ENCODE data around the gene RFC3. TPM values are rescaled to one million over a fixed set of nuclear protein-coding genes. Genes with fewer than 3 reads are reported as not detected.

RFC3 gene
- total and polyA plus RNA-seq, 9 of the 15 experiments (the other 6 are each of a cell fraction or from before 2014, with no cell fraction given), result 31.3 to 94.0 (median 54.0) TPM

DNA sequence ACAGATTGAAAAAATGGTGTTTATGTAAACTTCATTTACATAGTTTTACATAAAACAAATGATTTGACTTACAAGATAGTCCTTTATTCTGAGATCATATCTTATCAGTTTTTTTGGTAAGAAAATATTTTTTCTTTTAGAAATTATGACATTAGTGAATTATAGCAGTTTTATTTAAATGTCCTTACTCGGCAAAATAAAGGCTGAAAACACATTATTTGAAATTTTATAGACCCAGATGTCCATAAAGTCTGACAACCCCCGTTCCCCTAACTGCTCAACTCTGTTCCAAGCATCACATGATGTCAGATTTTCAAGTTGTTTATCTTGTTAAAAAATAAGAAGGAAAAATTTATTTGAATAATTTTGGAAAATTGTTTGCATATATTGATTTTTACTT lies 46.7 kb upstream of the RFC3 start:
- no peak for DNase-seq (ENCODE audit: extremely low read depth in 1 of 4, low spot score in 3 of 4)
- Histone ChIP-seq H3K79me2 (ENCODE audit: control insufficient read depth, insufficient read depth, low read length) (no peaks in the 10 kb centered on the region), H3K36me3 (ENCODE audit: control insufficient read depth, insufficient read depth, low read length) (no peaks in the 10 kb centered on the region), H4K20me1 (replicated peaks; ENCODE audit: control insufficient read depth, insufficient read depth, low read length) (no peaks in the 10 kb centered on the region), H2AFZ (ENCODE audit: low read depth, low read length) (no peak overlapping the region), H3K9me3 (replicated peaks; ENCODE audit: control insufficient read depth, insufficient read depth, low read depth, low read length) (no peaks in the 10 kb centered on the region), H3K27ac (ENCODE audit: extremely low read depth, low read depth, low read length) (no peak overlapping the region), H3K9ac (ENCODE audit: insufficient read depth in 1 of 2, low read depth in 2 of 2, low read length in 2 of 2) (no peak overlapping the region), H3K4me2 (ENCODE audit: insufficient read depth, low read length) (no peak overlapping the region), H3K27me3 (ENCODE audit: control insufficient read depth in 2 of 2, insufficient read depth in 2 of 2, low read length in 2 of 2) (no peaks in the 10 kb centered on the region; a peak in 1 of 5 replicates), H3K4me1 (replicated peaks in 1 of 2; ENCODE audit: control insufficient read depth in 2 of 2, insufficient read depth in 2 of 2, low read length in 2 of 2) (no peaks in the 10 kb centered on the region), H3K9me1 (ENCODE audit: control insufficient read depth, insufficient read depth, low read length) (no peaks in the 10 kb centered on the region), H3K4me3 (no peak overlapping the region)
- in situ Hi-C loops (cut with MboI), result no loop called here
- POLR2A ChIA-PET, result no interaction called here
- no TSS peak for BruUV-seq (replicated peaks)
- 13% methylated on average over 2 of the region's 2 CpGs for WGBS (ENCODE audit: insufficient coverage, low coverage, missing lambda C conversion rate)
- TF ChIP-seq C11orf30 (IDR thresholded peaks at IDR 0.05; ENCODE audit: low read depth), result peak; percentile 43; the same call in 1 of the 2 replicates
- peak; percentile 76 for TF ChIP-seq ZNF316 (IDR thresholded peaks at IDR 0.05)
- TF ChIP-seq, protein P1, sequence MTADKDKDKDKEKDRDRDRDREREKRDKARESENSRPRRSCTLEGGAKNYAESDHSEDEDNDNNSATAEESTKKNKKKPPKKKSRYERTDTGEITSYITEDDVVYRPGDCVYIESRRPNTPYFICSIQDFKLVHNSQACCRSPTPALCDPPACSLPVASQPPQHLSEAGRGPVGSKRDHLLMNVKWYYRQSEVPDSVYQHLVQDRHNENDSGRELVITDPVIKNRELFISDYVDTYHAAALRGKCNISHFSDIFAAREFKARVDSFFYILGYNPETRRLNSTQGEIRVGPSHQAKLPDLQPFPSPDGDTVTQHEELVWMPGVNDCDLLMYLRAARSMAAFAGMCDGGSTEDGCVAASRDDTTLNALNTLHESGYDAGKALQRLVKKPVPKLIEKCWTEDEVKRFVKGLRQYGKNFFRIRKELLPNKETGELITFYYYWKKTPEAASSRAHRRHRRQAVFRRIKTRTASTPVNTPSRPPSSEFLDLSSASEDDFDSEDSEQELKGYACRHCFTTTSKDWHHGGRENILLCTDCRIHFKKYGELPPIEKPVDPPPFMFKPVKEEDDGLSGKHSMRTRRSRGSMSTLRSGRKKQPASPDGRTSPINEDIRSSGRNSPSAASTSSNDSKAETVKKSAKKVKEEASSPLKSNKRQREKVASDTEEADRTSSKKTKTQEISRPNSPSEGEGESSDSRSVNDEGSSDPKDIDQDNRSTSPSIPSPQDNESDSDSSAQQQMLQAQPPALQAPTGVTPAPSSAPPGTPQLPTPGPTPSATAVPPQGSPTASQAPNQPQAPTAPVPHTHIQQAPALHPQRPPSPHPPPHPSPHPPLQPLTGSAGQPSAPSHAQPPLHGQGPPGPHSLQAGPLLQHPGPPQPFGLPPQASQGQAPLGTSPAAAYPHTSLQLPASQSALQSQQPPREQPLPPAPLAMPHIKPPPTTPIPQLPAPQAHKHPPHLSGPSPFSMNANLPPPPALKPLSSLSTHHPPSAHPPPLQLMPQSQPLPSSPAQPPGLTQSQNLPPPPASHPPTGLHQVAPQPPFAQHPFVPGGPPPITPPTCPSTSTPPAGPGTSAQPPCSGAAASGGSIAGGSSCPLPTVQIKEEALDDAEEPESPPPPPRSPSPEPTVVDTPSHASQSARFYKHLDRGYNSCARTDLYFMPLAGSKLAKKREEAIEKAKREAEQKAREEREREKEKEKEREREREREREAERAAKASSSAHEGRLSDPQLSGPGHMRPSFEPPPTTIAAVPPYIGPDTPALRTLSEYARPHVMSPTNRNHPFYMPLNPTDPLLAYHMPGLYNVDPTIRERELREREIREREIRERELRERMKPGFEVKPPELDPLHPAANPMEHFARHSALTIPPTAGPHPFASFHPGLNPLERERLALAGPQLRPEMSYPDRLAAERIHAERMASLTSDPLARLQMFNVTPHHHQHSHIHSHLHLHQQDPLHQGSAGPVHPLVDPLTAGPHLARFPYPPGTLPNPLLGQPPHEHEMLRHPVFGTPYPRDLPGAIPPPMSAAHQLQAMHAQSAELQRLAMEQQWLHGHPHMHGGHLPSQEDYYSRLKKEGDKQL (CRISPR knock-in tag; IDR thresholded peaks at IDR 0.05; ENCODE audit: borderline replicate concordance), result no peak
- no peak for TF ChIP-seq ZBTB11 (CRISPR knock-in tag; IDR thresholded peaks at IDR 0.05)
- TF ChIP-seq MAFF (IDR thresholded peaks at IDR 0.05; ENCODE audit: low read length), result peak; percentile 62
- no peak for TF ChIP-seq SIN3A (IDR thresholded peaks at IDR 0.05; ENCODE audit: borderline replicate concordance in 2 of 2, control insufficient read depth in 1 of 2, low read depth in 2 of 2, low read length in 2 of 2)
- peak; percentile 70 for TF ChIP-seq MAFG (tag; conservative IDR thresholded peaks at IDR 0.05)
- TF ChIP-seq CAMTA2 (CRISPR knock-in tag; conservative IDR thresholded peaks at IDR 0.05), result no peak
- peak; percentile 67 for TF ChIP-seq MAFK (IDR thresholded peaks at IDR 0.05; ENCODE audit: low read length)
- CTCF ChIA-PET (ENCODE audit: low intra/inter-chr PET ratio), result no interaction called here
- no peak for FAIRE-seq
- intact Hi-C loops (cut with micrococcal nuclease), result no loop called here
- ATAC-seq, result no peak
